HepG2 (cell line): Measurements from ENCODE around the gene DACT2. TPM values are rescaled to one million over a fixed set of nuclear protein-coding genes. Genes with fewer than 3 reads are reported as not detected.

ENCODE experiments used
- ATAC-seq: fragments of 200-7000 bp; cut with Tn5 transposase; 3 replicates; pipeline ENCODE4 v1.9.1; 2020; ENCODE audit warnings: mild to moderate bottlenecking, moderate library complexity
- BruUV-seq: library from RNA; stranded (reverse); fragments of 400-500 nt; replicated peaks from 2 replicates; lab custom pipeline; 2021; lab: Mats Ljungman, UMichigan
- CTCF ChIA-PET: fragments of 300-600 bp; formaldehyde crosslinking; extraction: SDS; loops from one replicate; lab custom pipeline; 2021; ENCODE audit warnings: low total read pairs, inconsistent platforms, low intra/inter-chr PET ratio; lab: Yijun Ruan, JAX
- POLR2A ChIA-PET: fragments of 350-600 bp; sonication (Branson Sonifier 250); formaldehyde crosslinking; loops from one replicate; lab custom pipeline; 2020; ENCODE audit warnings: antibody characterized with exemption, inconsistent platforms; lab: Yijun Ruan, JAX
- DNase-seq: peaks from one replicate; pipeline ENCODE4 v3.0.0-alpha.2; 2015; ENCODE audit warnings: low spot score
- FAIRE-seq: peaks from 3 replicates; lab custom pipeline; 2011; peaks lifted over from hg19 to GRCh38; lab: Jason Lieb, UNC
- H2AFZ ChIP-seq: one replicate; pipeline ENCODE4 v1.6.1; 2011; ENCODE audit warnings: low read length, inconsistent platforms
- H3K27ac ChIP-seq: fragments of 300-600 bp; 3 replicates; pipeline ENCODE4 v1.8.0; 2011; ENCODE audit warnings: mixed run types, mild to moderate bottlenecking, mixed read lengths, low read length, inconsistent platforms; ENCODE audit not compliant: insufficient read depth; ENCODE audit errors: extremely low read length
- H3K27me3 ChIP-seq, 2 experiments: fragments of 200-600 bp in 1 of 2; 2 replicates in 1 of 2; 3 replicates in 1 of 2; pipeline versions ENCODE4 v1.6.0 to v1.8.0; 2011; ENCODE audit warnings: low read length in 2 of 2, mild to moderate bottlenecking in 2 of 2, moderate library complexity in 2 of 2, inconsistent platforms in 1 of 2; ENCODE audit not compliant: insufficient read depth in 2 of 2, control insufficient read depth in 1 of 2
- H3K36me3 ChIP-seq, 2 experiments: fragments of 200-600 bp in 1 of 2; replicated peaks in 1 of 2; 2 replicates in 1 of 2; 3 replicates in 1 of 2; pipeline versions ENCODE4 v1.5.1 to v1.8.0; 2011; ENCODE audit warnings: low read length in 2 of 2, inconsistent platforms in 1 of 2; ENCODE audit not compliant: insufficient read depth in 2 of 2, control insufficient read depth in 1 of 2
- H3K4me1 ChIP-seq: 2 replicates; pipeline ENCODE4 v1.5.1; 2012; ENCODE audit warnings: low read length, inconsistent platforms; ENCODE audit not compliant: insufficient read depth
- H3K4me2 ChIP-seq: 2 replicates; pipeline ENCODE4 v1.6.0; 2011; ENCODE audit warnings: low read depth, low read length, inconsistent platforms
- H3K4me3 ChIP-seq, 3 experiments: fragments of 200-600 bp in 1 of 3; sonication (generic), shearing (Covaris generic) in 1 of 3; replicated peaks in 1 of 3; 2 replicates each; pipeline ENCODE4 v1.5.1; 2011 to 2016; ENCODE audit warnings: low read length in 3 of 3, inconsistent platforms in 2 of 3, low read depth in 2 of 3, mild to moderate bottlenecking in 2 of 3, control low read depth in 1 of 3, mixed read lengths in 1 of 3; ENCODE audit not compliant: insufficient read depth in 1 of 3
- H3K79me2 ChIP-seq: one replicate; pipeline ENCODE4 v1.6.1; 2011; ENCODE audit warnings: low read length, inconsistent platforms; ENCODE audit not compliant: insufficient read depth
- H3K9ac ChIP-seq: 2 replicates; pipeline ENCODE4 v1.6.0; 2011; ENCODE audit warnings: mild to moderate bottlenecking, low read depth, low read length, inconsistent platforms; ENCODE audit not compliant: insufficient read depth
- H3K9me3 ChIP-seq: 2 replicates; pipeline ENCODE4 v1.5.1; 2012; ENCODE audit warnings: mild to moderate bottlenecking, low read length
- H4K20me1 ChIP-seq: 2 replicates; pipeline ENCODE4 v1.6.0; 2011; ENCODE audit warnings: inconsistent platforms, mild to moderate bottlenecking, low read length, moderate library complexity; ENCODE audit not compliant: insufficient read depth
- CEBPB ChIP-seq: IDR thresholded peaks from 2 replicates; pipeline ENCODE4 v1.6.1; 2011; ENCODE audit warnings: low read depth, low read length, improper control_type of control experiment, borderline replicate concordance
- SRSF1 ChIP-seq: fragments of 200-400 bp; formaldehyde crosslinking; optimal IDR thresholded peaks from 2 replicates; pipeline ENCODE3; 2017; ENCODE audit warnings: mild to moderate bottlenecking, low read depth, low read length, moderate library complexity
- ZBTB21 ChIP-seq: sonication (generic); formaldehyde crosslinking; IDR thresholded peaks from 2 replicates; pipeline ENCODE4 v1.4.0; 2020; ENCODE audit warnings: missing genetic modification reagents
- ZNF350 ChIP-seq: sonication (generic); formaldehyde crosslinking; IDR thresholded peaks from 2 replicates; pipeline ENCODE4 v1.4.0; 2020; ENCODE audit warnings: mild to moderate bottlenecking, low read depth, missing genetic modification reagents, borderline replicate concordance
- WGBS: methylation state at CpG from one replicate; pipeline ENCODE4 v1.1.6; 2017; ENCODE audit warnings: low lambda C conversion rate; 5-methylcytosine and 5-hydroxymethylcytosine counted together
- in situ Hi-C: cut with HindIII; loops from 2 replicates; pipeline ENCODE4 v1.10.0; 2017; ENCODE audit warnings: low pct_unique_long_range_greater_than_20kb; ENCODE audit not compliant: extremely low pct_ligation_motif_present
- intact Hi-C: fragments of 100-400 bp; cut with micrococcal nuclease; formaldehyde crosslinking; loops from one replicate; pipeline ENCODE4 v1.10.0; 2022; ENCODE audit not compliant: unreplicated experiment
- polyA plus RNA-seq, 8 experiments: library from polyadenylated mRNA; depleted of rRNA in 3 of 8; stranded (reverse) in 7 of 8; unstranded in 1 of 8; fragments of >200 nt; fragmentation: Illumina TruSeq in 4 of 8; extraction: Trizol in 4 of 8; gene quantifications; 2 replicates each; pipeline versions ENCODE4 v1.2.1 to v1.2.3, GENCODE V29; 2011 to 2016; ENCODE audit warnings: low read depth in 4 of 8, missing spikeins in 1 of 8, mixed read lengths in 1 of 8; ENCODE audit not compliant: insufficient read depth in 1 of 8
- total RNA-seq, 5 experiments: library from RNA; depleted of rRNA; stranded (reverse); fragments of >200 nt; fragmentation: Illumina TruSeq; extraction: Trizol; gene quantifications; 2 replicates each; pipeline ENCODE4 v1.2.3, GENCODE V29; 2016; ENCODE audit warnings: low read depth in 1 of 5
- TF ChIP-seq, protein P1 (sequence below): sonication (generic); formaldehyde crosslinking; IDR thresholded peaks from 2 replicates; pipeline ENCODE4 v1.8.1; 2022; ENCODE audit warnings: low read depth, mild to moderate bottlenecking, missing genetic modification reagents

The DACT2 gene
- total and polyA plus RNA-seq, 2 of the 13 experiments (the other 11 are each of a cell fraction or from before 2014, with no cell fraction given): 0.15 TPM; not detected in 1

DNA sequence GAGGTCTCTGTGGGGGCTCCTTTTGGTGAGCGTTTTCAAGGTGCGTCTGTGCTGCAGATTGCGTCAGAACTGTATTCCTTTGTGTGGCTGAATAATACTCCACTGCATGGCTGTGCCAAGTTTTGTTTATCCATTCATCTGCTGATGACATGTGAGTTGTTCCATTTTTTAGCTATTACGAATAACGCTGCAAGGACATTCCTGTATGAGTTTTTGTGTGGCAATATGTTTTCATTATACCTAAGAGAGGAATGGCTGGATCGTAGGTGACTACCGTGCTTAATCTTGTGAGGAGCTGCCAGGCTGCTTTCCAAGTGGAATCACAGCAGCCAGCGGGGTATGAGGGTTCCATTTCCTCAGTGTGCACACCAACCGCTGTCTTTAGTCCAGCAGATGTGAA lies 1.1 kb upstream of the DACT2 start:
- FAIRE-seq (no peak), DNase-seq (no peak), ATAC-seq (no peak)
- ChIA-PET CTCF (no interaction called here), POLR2A (no interaction called here)
- Histone ChIP-seq H4K20me1 (no peaks in the 10 kb centered on the region), H3K27ac (no peak overlapping the region), H3K9me3 (peaks cover 11% of the 10 kb centered on the region; the same call in 1 of the 2 replicates), H3K4me1 (peaks cover 43% of the 10 kb centered on the region), H3K4me3 (no peak overlapping the region), H2AFZ (no peak overlapping the region), H3K36me3 (no peaks in the 10 kb centered on the region), H3K79me2 (no peaks in the 10 kb centered on the region), H3K27me3 (peaks cover 0 to 7% of the 10 kb centered on the region in 2 experiments; a peak in 2 of 5 replicates), H3K9ac (no peak overlapping the region), H3K4me2 (no peak overlapping the region)
- in situ Hi-C loops: loop anchor here (5.0 kb wide), 1 partner anchor 48 kb away; no protein-coding TSS in a partner anchor
- intact Hi-C loops: no loop called here
- BruUV-seq: no TSS peak
- 85% methylated on average over 9 of the region's 9 CpGs for WGBS
- TF ChIP-seq CEBPB (peak; percentile 29; the same call in 1 of the 2 replicates), ZBTB21 (CRISPR knock-in tag) (no peak)
- TF ChIP-seq, all 625 proteins: peak for 1

DNA sequence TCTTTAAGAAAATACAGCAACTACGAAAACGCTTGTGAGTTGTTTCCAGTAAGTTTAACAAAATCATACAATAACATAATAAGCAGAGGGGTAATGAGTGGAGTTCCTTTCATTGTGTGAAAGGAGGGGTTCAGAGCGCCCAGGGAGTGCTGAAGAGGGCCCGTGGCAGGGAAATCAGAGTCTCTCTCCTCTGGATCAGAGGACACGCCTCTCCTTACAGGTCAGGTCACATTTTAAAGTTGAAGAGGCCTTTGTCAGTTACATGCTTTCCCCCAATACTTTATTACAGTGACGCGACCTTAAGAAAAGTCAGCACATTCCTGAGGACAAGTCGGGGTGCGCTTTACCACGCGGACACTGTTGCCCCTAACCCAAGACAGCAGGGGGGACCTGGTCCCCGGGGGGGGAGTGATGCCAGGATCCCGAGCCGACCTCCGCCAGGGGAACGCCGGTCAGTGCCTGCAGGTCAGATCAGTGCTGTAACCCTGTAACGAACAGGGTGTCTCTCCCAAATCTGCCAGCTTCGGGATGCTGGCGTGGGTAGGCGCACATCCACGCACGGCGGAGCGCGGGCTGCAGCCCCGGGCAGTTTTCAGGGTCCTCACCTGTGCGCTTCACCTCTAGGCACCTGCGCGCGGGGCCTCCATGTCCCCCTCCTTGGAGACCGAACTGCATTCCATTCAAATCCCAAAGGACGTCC lies 848 bp downstream of the DACT2 start:
- peak; percentile 16; the same call in 2 of the 3 replicates for ATAC-seq
- Histone ChIP-seq H3K9ac (no peak overlapping the region; the same call in 1 of the 2 replicates), H3K9me3 (0 out of 2 replicates have a peak, but pooled peaks cover 5% of the 10 kb centered on the region), H3K36me3 (no peaks in the 10 kb centered on the region), H2AFZ (no peak overlapping the region), H4K20me1 (no peaks in the 10 kb centered on the region), H3K4me1 (peaks cover 52% of the 10 kb centered on the region), H3K27ac (no peak overlapping the region), H3K4me2 (peak overlapping the region; percentile 62), H3K79me2 (no peaks in the 10 kb centered on the region), H3K27me3 (peaks cover 0 to 7% of the 10 kb centered on the region in 2 experiments; a peak in 2 of 5 replicates), H3K4me3 (peak overlapping the region in 1 of 3 experiments; percentile 37; a peak in 3 of 6 replicates)
- in situ Hi-C loops: no loop called here
- WGBS: 71% methylated on average over 26 of the region's 33 CpGs
- DNase-seq: no peak
- FAIRE-seq: no peak
- BruUV-seq: no TSS peak
- ChIA-PET POLR2A (interaction anchor here (0.9 to 1.6 kb wide), 5 partner anchors 8 to 117 kb away, joined by 3 to 6 read pairs (median 3); no protein-coding TSS in a partner anchor), CTCF (no interaction called here)
- no peak for TF ChIP-seq ZNF350 (CRISPR knock-in tag)
- TF ChIP-seq, protein P1, sequence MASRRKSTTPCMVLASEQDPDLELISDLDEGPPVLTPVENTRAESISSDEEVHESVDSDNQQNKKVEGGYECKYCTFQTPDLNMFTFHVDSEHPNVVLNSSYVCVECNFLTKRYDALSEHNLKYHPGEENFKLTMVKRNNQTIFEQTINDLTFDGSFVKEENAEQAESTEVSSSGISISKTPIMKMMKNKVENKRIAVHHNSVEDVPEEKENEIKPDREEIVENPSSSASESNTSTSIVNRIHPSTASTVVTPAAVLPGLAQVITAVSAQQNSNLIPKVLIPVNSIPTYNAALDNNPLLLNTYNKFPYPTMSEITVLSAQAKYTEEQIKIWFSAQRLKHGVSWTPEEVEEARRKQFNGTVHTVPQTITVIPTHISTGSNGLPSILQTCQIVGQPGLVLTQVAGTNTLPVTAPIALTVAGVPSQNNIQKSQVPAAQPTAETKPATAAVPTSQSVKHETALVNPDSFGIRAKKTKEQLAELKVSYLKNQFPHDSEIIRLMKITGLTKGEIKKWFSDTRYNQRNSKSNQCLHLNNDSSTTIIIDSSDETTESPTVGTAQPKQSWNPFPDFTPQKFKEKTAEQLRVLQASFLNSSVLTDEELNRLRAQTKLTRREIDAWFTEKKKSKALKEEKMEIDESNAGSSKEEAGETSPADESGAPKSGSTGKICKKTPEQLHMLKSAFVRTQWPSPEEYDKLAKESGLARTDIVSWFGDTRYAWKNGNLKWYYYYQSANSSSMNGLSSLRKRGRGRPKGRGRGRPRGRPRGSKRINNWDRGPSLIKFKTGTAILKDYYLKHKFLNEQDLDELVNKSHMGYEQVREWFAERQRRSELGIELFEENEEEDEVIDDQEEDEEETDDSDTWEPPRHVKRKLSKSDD: peak; percentile 29; the same call in 1 of the 2 replicates
- TF ChIP-seq SRSF1: no peak
- intact Hi-C loops: no loop called here
